Fibroblast of pulmonary artery (primary cell): ENCODE results near the gene STX16.

Experiments used
- DNase-seq: peaks from one replicate; pipeline ENCODE4 v3.0.0-alpha.2; 2010; ENCODE audit warnings: low read depth
- H3K4me3 ChIP-seq: replicated peaks from 2 replicates; pipeline ENCODE4 v1.5.1; 2011; ENCODE audit warnings: low read depth, mild to moderate bottlenecking, control low read depth, low read length, moderate library complexity
- TF ChIP-seq, protein P1 (sequence below): IDR thresholded peaks from 2 replicates; pipeline ENCODE4 v1.5.1; 2011; ENCODE audit warnings: mild to moderate bottlenecking, control low read depth, low read length, inconsistent platforms; ENCODE audit errors: missing control alignments

Gene STX16

DNA sequence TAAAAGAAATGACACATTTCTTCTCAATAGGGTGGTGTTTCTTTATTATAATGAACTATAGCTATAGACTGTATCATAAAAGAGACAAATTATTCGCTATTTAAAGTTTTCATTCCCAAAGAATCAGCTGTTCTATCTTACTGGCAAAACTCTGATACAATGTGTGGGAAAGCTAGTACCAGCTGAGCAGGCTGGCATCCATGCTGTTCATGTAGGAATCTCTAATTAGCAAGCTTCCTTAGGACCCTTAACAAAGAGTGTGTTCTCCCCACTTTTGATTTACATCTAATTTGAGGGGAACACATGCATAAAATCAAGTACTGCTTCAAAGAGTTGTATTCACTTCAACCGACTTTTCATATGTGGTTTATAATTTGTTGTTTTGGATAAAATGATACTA, 13.2 kb downstream of the STX16 start:
- no peak overlapping the region for H3K4me3 ChIP-seq
- TF ChIP-seq, protein P1, sequence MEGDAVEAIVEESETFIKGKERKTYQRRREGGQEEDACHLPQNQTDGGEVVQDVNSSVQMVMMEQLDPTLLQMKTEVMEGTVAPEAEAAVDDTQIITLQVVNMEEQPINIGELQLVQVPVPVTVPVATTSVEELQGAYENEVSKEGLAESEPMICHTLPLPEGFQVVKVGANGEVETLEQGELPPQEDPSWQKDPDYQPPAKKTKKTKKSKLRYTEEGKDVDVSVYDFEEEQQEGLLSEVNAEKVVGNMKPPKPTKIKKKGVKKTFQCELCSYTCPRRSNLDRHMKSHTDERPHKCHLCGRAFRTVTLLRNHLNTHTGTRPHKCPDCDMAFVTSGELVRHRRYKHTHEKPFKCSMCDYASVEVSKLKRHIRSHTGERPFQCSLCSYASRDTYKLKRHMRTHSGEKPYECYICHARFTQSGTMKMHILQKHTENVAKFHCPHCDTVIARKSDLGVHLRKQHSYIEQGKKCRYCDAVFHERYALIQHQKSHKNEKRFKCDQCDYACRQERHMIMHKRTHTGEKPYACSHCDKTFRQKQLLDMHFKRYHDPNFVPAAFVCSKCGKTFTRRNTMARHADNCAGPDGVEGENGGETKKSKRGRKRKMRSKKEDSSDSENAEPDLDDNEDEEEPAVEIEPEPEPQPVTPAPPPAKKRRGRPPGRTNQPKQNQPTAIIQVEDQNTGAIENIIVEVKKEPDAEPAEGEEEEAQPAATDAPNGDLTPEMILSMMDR = no peak
- no peak for DNase-seq

DNA sequence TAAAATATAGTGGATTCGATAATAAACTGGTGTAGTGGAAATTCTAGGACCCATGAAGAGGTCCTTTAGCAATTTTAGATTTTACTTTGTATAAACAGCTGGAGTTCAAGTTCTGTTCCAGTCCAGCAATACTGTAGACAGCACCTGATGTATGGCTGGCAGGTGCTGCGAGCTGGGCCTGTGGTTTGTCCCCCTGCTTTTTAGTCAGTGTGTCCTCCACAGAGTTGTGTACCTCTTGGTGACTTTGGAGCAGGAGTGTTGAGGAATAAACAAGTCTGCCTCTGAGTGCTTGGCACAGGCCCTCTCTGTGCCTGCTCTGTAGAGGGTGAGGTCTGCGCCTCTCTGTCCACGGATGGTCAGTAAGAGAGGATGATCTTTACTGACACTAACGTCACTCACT, 13.8 kb downstream of the STX16 start:
- TF ChIP-seq, protein P1 = no peak
- H3K4me3 ChIP-seq = no peak overlapping the region
- no peak for DNase-seq

DNA sequence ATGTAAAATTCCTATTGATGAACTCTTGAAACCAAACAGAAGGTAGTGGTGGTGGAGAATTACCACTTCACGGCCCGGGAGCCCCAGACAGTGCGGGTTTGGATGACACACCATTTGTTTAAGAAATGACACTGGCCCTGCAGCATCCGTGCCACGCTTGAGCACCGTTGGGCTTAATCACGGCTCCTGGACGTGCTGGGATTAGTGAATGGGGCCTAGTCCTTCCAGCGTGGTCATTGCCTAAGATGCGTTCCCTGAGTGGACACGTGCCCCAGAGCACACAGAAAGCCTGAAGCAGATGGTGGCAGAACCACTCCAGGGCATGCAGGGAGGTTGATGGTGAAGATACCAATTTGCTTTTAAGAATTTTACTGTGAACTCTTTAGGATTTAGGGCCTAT, 14.5 kb downstream of the STX16 start:
- TF ChIP-seq, protein P1 = no peak
- no peak overlapping the region for H3K4me3 ChIP-seq
- no peak for DNase-seq

DNA sequence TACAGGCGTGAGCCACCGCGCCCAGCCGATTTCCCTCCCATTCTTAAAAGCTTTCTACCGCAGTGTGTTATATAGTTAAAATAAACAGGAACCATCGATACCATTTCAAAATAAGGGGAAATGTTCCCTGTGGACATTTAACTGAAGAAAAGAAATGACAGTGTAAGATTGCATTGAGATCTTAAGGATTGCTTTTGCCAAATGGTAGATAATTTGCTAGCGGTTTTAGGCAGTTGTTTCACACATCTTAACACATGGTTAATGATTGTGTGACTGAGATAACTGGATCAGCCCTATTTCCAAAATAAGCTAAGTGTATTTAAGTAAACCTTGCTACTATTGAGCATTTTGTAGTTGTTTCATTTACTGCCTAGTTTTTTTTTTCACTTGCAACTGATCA, 15.6 kb downstream of the STX16 start:
- no peak overlapping the region for H3K4me3 ChIP-seq
- DNase-seq = no peak
- TF ChIP-seq, protein P1 = no peak

DNA sequence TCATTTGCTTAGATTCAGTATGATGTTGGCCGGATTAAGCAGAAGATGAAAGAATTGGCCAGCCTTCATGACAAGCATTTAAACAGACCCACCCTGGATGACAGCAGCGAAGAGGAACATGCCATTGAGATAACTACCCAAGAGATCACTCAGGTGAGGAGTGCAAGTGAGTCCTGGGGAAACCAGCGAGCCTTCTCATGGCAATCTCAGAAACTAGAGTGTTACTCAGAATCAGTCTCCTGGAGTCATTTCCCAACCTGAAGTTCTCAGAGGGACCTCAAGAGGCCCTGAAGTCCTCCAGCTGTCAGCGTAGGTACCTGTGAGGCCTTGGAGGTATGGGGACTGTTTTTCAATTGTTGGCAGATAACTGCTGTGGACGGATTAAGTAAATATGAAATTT, 16.9 kb downstream of the STX16 start:
- TF ChIP-seq, protein P1 = no peak

DNA sequence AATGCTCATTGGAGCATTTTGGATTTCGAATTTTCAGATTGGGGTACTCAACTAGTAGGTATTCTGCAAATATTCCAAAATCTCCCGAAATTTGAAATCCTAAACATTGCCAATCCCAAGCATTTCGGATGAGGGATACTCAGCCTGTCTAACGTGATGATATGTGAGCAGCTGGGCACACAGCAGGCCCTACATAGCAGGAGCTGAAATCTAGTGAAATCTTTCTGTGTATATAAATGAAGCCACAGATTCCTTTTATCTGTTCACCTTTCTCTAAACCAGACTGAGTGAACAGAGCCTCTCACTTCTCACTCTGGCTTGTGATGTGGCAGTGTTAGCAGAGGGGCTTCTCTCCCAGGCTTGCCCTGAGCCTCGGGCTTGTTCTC, 17.8 kb downstream of the STX16 start:
- TF ChIP-seq, protein P1 = no peak
- DNase-seq = no peak
- no peak overlapping the region for H3K4me3 ChIP-seq

More for the DNA sequence above, 16.9 kb downstream of the STX16 start:
- no peak overlapping the region for H3K4me3 ChIP-seq
- no peak for DNase-seq

DNA sequence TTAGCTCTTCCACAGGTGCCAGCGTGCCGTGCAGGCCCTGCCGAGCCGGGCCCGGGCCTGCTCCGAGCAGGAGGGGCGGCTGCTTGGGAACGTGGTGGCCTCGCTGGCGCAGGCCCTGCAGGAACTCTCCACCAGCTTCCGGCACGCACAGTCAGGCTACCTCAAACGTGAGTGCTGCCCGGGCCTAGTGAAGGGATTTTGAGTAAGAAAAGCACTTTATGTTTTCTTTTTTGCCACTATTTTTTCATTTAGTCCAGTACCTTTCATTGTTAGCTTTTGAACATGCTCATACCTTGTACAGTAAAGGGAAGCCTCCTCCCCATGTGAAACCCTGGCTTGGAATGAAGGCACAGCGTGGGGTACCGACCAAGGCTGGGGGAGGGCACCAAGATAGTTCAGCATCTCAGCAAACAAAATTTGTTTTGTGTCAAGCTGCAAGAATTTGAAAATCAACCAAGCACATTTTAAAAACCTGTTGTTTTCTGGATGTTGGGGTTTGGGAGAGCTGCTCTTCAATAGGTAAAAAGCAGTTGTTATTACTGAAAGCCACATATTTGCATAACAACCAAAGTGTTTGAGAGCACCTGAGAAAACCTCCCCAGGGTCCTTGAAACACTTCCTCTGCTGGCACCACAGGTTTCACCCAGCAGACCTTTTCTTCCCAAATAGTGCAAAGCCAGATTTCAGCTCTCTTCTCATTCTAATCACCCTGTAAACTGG, 18.4 kb downstream of the STX16 start:
- no peak for DNase-seq
- TF ChIP-seq, protein P1 = no peak
- H3K4me3 ChIP-seq = no peak overlapping the region
